NCI-H82 treated with DMSO at 0.1 percent for 48 hours (cell line): ENCODE data around the gene UVSSA.
"Not testable (repeated sequence)": the region's sequence is repeated elsewhere in the genome, so short reads cannot be mapped to it uniquely, and the experiment has no call there.

Source experiments
- DNase-seq: peaks from one replicate; lab custom pipeline; 2025; ENCODE audit not compliant: unreplicated experiment; lab: John Stamatoyannopoulos, UW

UVSSA gene

GRCh38 chr4:1315836-1316536 lies 31.0 kb upstream of the UVSSA start:
- no peak for DNase-seq

GRCh38 chr4:1316537-1317168 lies 30.4 kb upstream of the UVSSA start:
- DNase-seq, result no peak

- DNase-seq, result no peak
Observed at GRCh38 chr4:1317177-1318045, 29.6 kb upstream of the UVSSA start.

- no peak for DNase-seq
Observed at GRCh38 chr4:1318046-1318375, 29.0 kb upstream of the UVSSA start.

- DNase-seq, result no peak
Observed at GRCh38 chr4:1318488-1319213, 28.4 kb upstream of the UVSSA start.

- DNase-seq, result no peak
Observed at GRCh38 chr4:1321486-1321885, 25.5 kb upstream of the UVSSA start.

- DNase-seq, result no peak
Observed at GRCh38 chr4:1321946-1322650, 24.9 kb upstream of the UVSSA start.

DNA sequence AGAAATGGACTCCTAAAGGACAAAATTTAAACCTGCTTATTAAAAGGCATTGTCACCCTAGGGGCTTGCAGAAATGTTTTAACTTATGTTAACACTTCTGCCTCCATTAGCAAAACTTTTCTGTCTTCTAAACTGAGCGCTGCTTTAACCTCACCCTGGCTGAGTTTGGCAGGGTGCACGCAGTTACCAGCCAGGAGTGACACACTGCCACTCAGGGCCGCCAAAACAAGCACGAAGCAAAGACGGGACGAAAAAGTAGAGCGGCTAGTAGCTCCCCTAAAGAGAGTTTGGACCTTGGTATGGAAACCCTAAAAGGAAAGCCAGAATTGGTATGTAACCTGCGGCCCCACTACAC lies 23.8 kb upstream of the UVSSA start:
- DNase-seq, result no peak

GRCh38 chr4:1323635-1324442 lies 23.2 kb upstream of the UVSSA start:
- DNase-seq, result no peak

DNA sequence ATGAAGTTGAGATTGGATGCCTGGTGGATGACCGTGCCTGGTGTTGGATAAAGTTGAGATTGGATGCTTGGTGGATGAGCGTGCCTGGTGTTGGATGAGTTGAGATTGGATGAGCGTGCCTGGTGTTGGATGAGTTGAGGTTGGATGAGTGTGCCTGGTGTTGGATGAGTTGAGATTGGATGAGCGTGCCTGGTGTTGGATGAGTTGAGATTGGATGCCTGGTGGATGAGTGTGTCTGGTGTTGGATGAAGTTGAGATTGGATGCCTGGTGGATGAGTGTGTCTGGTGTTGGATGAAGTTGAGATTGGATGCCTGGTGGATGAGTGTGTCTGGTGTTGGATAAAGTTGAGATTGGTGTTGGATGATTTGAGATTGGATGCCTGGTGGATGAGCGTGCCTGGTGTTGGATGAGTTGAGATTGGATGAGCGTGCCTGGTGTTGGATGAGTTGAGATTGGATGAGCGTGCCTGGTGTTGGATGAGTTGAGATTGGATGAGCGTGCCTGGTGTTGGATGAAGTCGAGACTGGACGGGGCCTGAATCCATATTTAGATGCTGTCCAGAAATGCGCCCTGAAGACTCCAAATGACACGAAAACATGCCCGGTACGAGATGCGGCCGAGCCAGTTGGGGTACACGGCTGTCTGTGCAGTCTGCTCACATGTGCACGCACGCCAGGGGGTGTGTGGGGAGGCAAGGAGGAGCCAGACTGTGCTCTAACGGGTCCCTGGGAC lies 22.4 kb upstream of the UVSSA start:
- not testable (repeated sequence) for DNase-seq

DNA sequence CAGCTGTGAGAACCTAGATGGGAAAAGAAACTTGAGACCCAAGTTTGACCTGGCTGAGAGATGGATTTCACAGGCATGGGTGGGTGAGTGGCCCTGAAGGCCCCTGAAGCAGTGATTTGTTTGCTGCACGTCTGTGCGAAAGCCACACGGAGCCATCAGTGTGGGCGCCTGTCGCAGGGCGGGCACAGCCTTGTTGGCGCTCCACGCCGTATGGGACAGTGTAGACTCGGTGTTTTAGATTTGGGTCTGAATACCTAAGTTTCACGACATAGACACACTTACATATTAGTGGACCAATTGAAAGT lies 21.9 kb upstream of the UVSSA start:
- no peak for DNase-seq

DNA sequence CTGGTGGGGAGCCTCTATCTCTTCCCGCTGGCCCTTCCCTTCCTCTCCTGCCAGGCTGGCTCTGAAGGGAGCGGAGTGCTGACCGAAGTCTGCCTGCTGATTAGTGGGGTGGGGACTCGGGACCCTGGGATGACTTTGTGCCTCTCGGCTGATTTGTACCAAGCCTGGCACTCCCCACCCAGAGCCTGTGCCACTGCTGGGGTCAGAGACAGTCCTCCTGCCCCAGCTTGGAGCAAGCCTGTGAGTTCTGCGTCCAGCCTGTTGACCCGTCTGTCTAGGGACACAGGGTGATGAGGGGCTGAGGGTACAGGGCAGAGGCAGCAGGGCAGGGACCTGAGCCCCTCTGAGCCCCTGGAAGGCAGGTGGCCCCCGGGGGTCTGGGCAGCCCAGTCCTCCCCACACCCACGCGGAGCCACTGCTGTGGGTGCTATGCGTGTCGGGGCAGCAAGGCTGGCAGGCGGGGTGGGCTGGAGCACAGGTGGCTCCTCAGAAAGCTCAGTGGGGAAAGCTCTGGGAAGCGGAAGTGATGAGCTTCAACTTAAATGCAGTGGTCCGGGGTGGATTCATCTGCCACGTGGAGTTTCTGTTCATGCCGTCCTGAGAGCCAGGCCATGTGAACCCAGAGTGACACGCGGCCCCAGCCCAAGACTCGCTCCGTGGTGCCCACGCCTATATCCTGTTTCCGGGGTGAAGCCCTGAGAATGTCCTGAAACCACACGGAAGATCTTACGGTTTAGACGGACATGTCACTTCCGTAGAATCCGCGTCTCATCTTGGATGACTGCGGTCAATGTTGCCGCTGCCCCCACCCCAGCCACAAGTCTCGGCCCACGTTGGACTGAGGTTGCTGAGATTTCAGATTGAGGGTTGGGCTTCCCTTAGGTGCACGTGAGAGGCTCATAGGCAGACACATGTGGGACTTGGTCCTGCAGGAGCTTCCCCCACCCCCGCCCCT lies 21.1 kb upstream of the UVSSA start:
- no peak for DNase-seq

GRCh38 chr4:1326751-1327525 lies 20.1 kb upstream of the UVSSA start:
- no peak for DNase-seq

DNA sequence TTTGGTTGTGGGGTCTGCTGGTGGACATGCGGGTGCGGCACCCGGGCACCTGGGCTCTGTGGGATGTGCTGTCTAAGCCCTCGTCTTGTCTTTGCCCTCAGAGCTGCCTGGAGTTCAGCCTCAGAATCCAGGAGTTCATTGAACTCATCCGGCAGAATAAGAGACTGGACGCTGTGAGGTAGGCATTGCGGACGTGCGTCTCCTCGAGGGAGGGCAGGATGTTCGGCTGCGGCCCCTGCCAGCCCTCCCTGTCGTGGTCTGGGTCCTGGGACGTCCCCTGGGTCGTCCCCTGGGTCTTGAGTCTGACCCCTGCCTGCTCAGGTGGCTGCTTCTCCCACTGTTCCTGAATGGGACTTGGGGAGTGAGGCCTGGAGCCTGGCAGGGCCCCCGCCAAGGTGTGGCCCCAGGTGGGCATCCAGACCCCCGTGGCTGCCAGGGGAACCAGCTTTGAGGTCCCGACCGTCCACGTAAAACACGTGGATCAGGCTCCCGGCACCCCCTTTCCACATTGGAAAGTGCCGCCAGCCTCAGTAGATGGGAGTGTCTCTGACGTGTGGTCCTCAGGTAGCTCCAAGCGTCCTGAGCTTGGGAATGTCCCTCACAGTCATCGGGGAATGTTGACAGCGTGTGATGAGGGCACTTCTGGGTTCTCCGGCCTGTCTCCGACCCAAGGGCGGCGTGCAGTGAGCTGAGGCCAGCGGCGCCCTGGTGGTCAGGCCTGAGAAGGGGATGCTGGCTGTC lies 19.3 kb upstream of the UVSSA start:
- no peak for DNase-seq

DNA sequence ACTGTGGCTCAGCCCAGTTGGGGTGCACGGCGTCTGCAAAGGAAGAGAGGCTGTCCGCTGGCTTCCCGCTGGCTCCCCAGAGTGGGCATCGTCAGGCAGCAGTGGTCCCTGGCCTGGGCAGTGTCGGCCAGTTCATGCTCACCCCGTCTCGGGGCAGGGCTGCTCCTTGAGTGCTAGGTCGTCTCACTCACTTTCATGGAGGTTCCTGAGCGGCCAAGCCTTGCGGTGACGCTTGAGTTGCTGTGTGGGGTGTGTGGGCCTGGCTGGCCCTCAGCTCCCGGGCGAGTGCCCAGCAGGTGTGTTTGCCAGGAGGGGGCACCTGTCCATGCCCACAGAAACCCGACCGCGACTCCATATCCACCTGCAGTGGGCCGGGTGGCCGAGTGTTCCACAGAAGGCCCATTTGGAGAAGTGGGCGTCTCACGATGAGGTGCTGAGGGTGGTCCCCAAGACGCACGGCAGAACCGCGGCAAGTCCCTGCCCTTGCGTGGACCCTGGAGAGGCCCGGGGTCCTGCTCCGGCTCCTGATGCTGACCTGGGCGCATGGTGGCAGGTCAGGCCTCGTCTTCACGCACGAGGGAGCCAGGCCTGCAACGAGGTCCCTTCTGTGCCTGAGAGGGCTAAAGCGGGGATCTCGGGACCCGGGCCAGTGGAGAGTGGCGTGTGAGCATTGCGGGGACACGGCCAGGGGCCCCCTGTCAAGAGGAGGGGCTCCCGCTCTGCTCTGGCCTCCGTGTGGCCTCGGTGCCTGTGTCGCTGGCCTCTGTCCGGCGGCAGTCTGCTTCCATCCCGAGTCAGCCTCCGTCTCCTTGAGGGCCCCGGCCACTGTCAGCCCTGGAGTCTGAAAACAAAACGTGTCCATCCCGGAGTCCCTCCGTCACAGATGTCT lies 18.5 kb upstream of the UVSSA start:
- DNase-seq, result no peak
